OCI-LY3 (cell line): ENCODE data around the gene METTL8.

ENCODE experiments used
- CTCF ChIP-seq: fragments of 200-600, 300-600 bp; sonication (generic); IDR thresholded peaks from 2 replicates; pipeline ENCODE4 v1.5.1; 2014; ENCODE audit warnings: antibody characterized with exemption, low read length, low read depth
- EZH2phosphoT487 ChIP-seq: fragments of 200-600 bp; shearing (Covaris generic); IDR thresholded peaks from 2 replicates; pipeline ENCODE4 v1.6.1; 2018; ENCODE audit warnings: antibody characterized with exemption, mixed run types, low read depth

- TF ChIP-seq CTCF (no peak), EZH2phosphoT487 (no peak)
These were observed 2.5 kb upstream of the METTL8 start for GRCh38 chr2:171436307-171436706.
